RCC 7860 (cell line): ENCODE data around the gene CMBL.
"Not testable (repeated sequence)": the region's sequence is repeated elsewhere in the genome, so short reads cannot be mapped to it uniquely, and the experiment has no call there.

ENCODE experiments used
- DNase-seq: peaks from one replicate; pipeline ENCODE4 v3.0.0-alpha.2; 2015; ENCODE audit warnings: low spot score
- FAIRE-seq: peaks from 2 replicates; lab custom pipeline; 2012; peaks lifted over from hg19 to GRCh38; lab: Jason Lieb, UNC

Gene CMBL

GRCh38 chr5:10286862-10287227 is 20.9 kb downstream of the CMBL start:
- DNase-seq (no peak), FAIRE-seq (no peak)

- no peak for DNase-seq
Measured at GRCh38 chr5:10286162-10286861, 21.4 kb downstream of the CMBL start.

GRCh38 chr5:10285362-10285761 is 22.3 kb downstream of the CMBL start:
- not testable (repeated sequence) for FAIRE-seq, DNase-seq

More at GRCh38 chr5:10286162-10286861, 21.4 kb downstream of the CMBL start:
- no peak for FAIRE-seq

GRCh38 chr5:10283927-10284635 is 23.6 kb downstream of the CMBL start:
- peak; percentile 64 for DNase-seq

GRCh38 chr5:10279925-10280720 is 27.6 kb downstream of the CMBL start:
- DNase-seq (no peak), FAIRE-seq (no peak)

More at GRCh38 chr5:10283927-10284635, 23.6 kb downstream of the CMBL start:
- FAIRE-seq: no peak

GRCh38 chr5:10279328-10279727 is 28.4 kb downstream of the CMBL start:
- no peak for DNase-seq
- no peak for FAIRE-seq

- no peak for FAIRE-seq
- no peak for DNase-seq
Measured at GRCh38 chr5:10278658-10279279, 28.9 kb downstream of the CMBL start.

GRCh38 chr5:10277773-10278630 is 29.7 kb downstream of the CMBL start:
- no peak for DNase-seq
- no peak for FAIRE-seq

- DNase-seq: no peak
- FAIRE-seq: no peak
Measured at GRCh38 chr5:10276691-10277090, 31.0 kb downstream of the CMBL start.

- DNase-seq: no peak
- FAIRE-seq: no peak
Measured at GRCh38 chr5:10275991-10276390, 31.7 kb downstream of the CMBL start.

GRCh38 chr5:10275460-10275859 is 32.2 kb downstream of the CMBL start:
- DNase-seq (no peak), FAIRE-seq (no peak)

GRCh38 chr5:10272875-10273209 is 34.9 kb downstream of the CMBL start:
- DNase-seq, FAIRE-seq: not testable (repeated sequence)

GRCh38 chr5:10272053-10272874 is 35.4 kb downstream of the CMBL start:
- DNase-seq (peak; percentile 86), FAIRE-seq (peak; percentile 89)

GRCh38 chr5:10268100-10268499 is 39.6 kb downstream of the CMBL start:
- FAIRE-seq (no peak), DNase-seq (no peak)

- no peak for FAIRE-seq
- peak; percentile 42 for DNase-seq
Measured at GRCh38 chr5:10266839-10267238, 40.9 kb downstream of the CMBL start.

- no peak for FAIRE-seq
- DNase-seq: no peak
Measured at GRCh38 chr5:10266137-10266536, 41.6 kb downstream of the CMBL start.

GRCh38 chr5:10265245-10266109 is 42.2 kb downstream of the CMBL start:
- FAIRE-seq: no peak
- peak; percentile 12 for DNase-seq

- FAIRE-seq (no peak), DNase-seq (no peak)
Measured at GRCh38 chr5:10264604-10265003, 43.1 kb downstream of the CMBL start.
